HG03103 (cell line): ENCODE data around the gene TBC1D24.
A peak's percentile ranks its signal among the peaks of the same experiment; 100 is the strongest.

Source experiments
- ATAC-seq: cut with Tn5 transposase; IDR thresholded peaks from one replicate; pipeline ENCODE4 v1.9.1; 2021; ENCODE audit warnings: low read depth; ENCODE audit not compliant: unreplicated experiment

Gene TBC1D24

GRCh38 chr16:2514333-2515179, 39.6 kb downstream of the TBC1D24 start:
- no peak for ATAC-seq

GRCh38 chr16:2515180-2515851, 40.4 kb downstream of the TBC1D24 start:
- no peak for ATAC-seq

- ATAC-seq, result no peak
Observed at GRCh38 chr16:2516391-2517240, 41.7 kb downstream of the TBC1D24 start.

GRCh38 chr16:2517954-2518605, 43.2 kb downstream of the TBC1D24 start:
- no peak for ATAC-seq

- no peak for ATAC-seq
Observed at GRCh38 chr16:2518823-2519710, 44.1 kb downstream of the TBC1D24 start.

GRCh38 chr16:2519711-2520080, 44.8 kb downstream of the TBC1D24 start:
- ATAC-seq, result no peak

GRCh38 chr16:2520097-2520783, 45.3 kb downstream of the TBC1D24 start, which contains the start of gene AMDHD2:
Gene AMDHD2 (plus strand): TSS chr16:2520371. CDS start chr16:2520459, 88 bp downstream.
- peak; percentile 43 for ATAC-seq

GRCh38 chr16:2520784-2521531, 46.0 kb downstream of the TBC1D24 start:
- no peak for ATAC-seq

GRCh38 chr16:2523801-2524231, 48.9 kb downstream of the TBC1D24 start:
- no peak for ATAC-seq

DNA sequence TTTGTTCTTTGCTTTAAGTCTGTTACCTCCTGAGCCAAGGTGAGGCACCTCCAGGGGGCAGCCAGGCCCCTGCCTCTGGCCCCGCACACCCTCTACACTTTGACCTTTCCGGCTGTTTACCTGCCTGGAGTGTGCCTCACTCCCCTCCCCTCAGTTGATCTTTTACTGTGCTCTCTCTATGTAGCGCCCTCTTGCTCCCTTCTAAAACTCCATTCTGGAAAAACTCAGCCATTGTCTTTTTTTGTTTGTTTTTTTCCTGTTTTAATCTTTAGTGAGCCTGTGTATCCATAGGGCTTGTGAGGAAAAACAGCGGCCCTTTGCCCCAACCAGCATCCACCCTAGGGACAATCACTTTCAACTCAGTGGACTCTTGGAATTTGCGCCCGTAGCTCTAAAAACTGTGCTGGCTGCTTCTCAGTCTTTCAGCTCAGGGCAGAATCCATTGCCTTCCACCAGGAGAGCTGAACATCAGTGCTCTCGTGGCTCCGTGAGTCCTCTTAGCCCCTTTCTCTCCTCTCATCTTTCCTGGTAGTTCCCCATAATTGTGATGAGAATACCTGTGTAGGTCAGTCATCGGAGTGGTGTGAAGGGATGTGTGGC, 49.5 kb downstream of the TBC1D24 start:
- no peak for ATAC-seq

DNA sequence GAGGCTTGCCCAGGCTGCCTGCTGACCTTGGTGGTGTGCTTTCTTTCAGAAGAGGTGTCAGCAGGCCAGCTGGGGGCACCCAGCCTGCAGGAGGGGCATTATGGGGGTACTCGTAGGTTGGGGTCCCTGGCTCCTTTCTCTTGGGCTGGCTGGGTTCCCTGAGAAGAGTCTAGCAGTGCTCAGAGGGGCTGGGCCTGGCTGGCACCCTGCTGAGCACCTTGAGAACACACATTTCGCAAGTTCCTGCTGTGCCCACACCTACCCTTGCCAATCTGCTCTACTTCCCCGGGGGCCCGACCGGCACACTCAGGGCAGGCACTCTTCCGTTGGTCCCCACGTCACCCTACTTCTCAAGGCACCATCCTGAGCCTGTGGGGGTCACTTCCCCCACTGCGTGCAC, 51.2 kb downstream of the TBC1D24 start:
- ATAC-seq, result no peak

DNA sequence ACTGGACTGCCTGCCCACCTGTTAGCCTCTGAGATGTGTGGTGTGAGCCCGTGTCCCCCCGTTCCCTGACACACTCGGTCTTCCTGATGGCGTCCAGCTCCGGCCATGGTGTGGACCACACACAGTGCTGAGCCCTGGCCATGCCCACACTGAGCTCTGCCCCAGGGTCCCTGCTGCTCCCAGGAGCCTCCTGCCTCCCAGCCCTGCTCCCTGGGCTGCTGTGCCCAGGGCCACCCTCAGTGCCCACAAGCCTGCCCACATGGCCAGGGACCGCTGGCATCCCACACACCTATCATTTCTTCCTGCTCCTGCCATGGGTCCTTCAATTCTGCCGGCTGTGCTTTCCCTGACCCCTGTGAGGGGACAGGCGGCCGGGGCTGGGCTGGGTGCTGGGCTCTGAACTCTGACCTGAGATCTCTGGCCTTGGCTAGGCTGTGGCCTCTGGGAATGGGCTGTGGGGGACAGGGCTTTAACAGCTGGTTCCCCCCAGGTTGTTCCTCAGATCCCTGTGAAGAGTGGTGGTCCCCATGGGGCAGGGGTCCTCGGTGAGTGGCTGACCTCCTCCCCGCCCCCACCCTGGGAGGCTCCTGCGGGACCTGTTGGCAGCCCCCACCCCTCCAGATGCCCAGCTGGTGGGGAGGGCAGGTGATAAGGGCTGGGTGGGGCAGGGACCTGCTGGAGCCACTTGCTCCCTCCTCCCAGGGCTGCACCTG, 52.3 kb downstream of the TBC1D24 start:
- ATAC-seq, result no peak

DNA sequence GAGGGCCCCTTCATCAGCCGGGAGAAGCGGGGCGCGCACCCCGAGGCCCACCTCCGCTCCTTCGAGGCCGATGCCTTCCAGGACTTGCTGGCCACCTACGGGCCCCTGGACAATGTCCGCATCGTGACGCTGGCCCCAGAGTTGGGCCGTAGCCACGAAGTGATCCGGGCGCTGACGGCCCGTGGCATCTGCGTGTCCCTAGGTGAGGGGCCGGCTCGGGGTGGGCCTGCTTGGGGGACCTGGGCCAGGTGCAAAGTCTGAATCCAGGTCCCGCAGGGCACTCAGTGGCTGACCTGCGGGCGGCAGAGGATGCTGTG, 52.8 kb downstream of the TBC1D24 start:
- no peak for ATAC-seq

DNA sequence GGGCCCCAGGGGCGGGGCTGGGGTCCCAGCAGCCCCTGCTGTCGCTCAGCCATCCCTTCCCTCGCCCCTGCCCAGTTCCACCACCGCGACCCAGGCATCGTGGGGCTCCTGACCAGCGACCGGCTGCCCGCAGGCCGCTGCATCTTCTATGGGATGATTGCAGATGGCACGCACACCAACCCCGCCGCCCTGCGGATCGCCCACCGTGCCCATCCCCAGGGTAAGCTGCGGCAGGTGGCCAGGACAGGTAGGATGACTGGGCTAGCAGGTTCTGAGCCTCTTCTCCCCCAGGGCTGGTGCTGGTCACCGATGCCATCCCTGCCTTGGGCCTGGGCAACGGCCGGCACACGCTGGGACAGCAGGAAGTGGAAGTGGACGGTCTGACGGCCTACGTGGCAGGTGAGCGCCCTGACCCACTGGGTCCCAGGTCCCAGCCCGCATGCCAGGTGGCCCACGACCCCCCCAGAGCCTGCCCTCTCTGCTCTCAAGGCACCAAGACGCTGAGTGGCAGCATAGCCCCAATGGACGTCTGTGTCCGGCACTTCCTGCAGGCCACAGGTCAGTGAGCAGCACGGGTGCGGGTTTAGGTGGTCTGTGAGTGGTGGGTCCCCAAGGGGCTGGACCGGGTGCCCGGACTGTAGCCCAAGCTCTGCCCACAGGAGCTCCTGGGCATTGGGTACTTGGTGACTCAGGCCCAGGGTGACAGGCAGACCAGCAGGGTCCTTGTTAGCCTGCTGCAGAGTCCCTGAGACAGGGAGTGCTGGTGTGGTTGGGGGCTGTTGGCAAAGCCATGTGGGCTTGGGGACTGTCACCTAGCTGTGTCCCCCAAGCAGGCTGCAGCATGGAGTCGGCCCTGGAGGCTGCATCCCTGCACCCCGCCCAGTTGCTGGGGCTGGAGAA, 53.5 kb downstream of the TBC1D24 start:
- no peak for ATAC-seq

DNA sequence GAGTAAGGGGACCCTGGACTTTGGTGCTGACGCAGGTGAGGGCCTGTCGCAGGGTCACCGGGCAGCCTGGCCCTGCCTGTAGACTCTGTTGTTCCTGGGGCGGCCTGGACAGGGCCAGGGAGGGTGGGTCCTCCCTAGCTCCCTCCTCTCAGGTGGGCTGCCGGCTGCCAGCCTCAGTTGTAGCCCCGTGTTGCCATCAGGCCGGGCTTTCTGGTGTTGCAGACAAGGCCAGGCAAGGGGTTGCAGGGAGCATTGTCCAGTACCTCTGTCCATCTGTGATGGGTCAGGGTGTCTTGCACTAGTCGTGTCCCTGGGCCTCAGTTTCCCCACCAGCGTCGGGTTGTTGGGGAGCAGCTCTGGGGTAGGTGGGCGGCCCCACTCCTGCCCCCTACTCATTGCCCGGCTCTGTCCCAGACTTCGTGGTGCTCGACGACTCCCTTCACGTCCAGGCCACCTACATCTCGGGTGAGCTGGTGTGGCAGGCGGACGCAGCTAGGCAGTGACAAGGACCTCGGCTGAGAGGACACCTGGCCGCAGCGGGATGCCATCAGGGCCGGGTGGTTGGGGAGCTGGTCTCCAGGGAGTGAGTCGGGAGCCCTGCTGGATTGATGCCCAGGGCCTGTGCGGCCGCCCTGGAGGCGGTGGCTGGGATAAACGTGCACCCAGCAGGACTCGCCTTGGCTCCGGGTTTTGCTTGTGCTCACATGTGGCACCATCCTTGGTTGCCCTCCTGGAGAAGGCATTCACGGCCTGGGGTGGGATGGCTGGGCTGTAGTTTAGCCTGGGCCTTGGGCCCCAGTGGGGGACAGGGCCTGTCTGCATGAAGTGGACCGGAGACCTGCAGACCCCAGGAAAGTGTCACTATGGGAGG, 54.4 kb downstream of the TBC1D24 start:
- ATAC-seq, result no peak
